Testis (tissue), 2 donors: Measurements from ENCODE around the gene OR2A1.
"Not testable (repeated sequence)": the region's sequence is repeated elsewhere in the genome, so short reads cannot be mapped to it uniquely, and the experiment has no call there.

Experiments
- POLR2A ChIP-seq: fragments of 450-650 bp; IDR thresholded peaks from one replicate; pipeline ENCODE4 v1.6.1; 2017; ENCODE audit warnings: antibody characterized with exemption, mild to moderate bottlenecking, moderate library complexity
- TF ChIP-seq, protein P1 (sequence below), 3 experiments: fragments of 450-650 bp in 2 of 3; fragments of 200-600 bp in 1 of 3; sonication (generic) in 1 of 3; IDR thresholded peaks; one replicate each; pipeline ENCODE4 v1.5.1; 2016 to 2019; ENCODE audit warnings: antibody characterized with exemption in 3 of 3, mild to moderate bottlenecking in 2 of 3, moderate library complexity in 1 of 3

- TF ChIP-seq, protein P1, sequence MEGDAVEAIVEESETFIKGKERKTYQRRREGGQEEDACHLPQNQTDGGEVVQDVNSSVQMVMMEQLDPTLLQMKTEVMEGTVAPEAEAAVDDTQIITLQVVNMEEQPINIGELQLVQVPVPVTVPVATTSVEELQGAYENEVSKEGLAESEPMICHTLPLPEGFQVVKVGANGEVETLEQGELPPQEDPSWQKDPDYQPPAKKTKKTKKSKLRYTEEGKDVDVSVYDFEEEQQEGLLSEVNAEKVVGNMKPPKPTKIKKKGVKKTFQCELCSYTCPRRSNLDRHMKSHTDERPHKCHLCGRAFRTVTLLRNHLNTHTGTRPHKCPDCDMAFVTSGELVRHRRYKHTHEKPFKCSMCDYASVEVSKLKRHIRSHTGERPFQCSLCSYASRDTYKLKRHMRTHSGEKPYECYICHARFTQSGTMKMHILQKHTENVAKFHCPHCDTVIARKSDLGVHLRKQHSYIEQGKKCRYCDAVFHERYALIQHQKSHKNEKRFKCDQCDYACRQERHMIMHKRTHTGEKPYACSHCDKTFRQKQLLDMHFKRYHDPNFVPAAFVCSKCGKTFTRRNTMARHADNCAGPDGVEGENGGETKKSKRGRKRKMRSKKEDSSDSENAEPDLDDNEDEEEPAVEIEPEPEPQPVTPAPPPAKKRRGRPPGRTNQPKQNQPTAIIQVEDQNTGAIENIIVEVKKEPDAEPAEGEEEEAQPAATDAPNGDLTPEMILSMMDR (IDR thresholded peaks at IDR 0.05): not testable (repeated sequence)
- not testable (repeated sequence) for TF ChIP-seq POLR2A
Observed at GRCh38 chr7:144317537-144317936, 5.3 kb downstream of the OR2A1 start.
